ENCODE data around the gene HEG1.

HEG1 gene

GRCh38 chr3:125050488-125051090 is 5.2 kb downstream of the HEG1 start:
- DNase-seq (ENCODE audit: low spot score), result no peak

DNA sequence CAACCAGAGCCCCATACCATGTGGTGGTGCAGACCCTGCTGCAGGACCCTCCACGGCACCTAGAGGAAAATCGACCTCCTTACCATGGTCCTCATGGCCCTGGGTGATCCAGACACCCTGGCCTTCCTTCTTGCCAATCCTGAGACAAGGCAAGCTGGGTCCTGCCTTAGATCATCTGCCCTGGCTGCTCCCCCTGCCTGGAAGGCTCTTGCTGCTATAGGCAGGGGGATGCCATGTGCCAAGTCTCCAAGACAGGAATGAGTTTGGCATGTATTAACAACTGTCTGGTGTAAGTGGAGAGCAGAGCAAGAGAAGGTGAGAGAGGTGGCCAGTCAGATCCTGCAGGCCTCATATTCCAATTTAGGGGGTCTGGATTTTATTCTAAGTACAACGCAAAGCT is 7.5 kb downstream of the HEG1 start:
- DNase-seq (ENCODE audit: low spot score), result no peak

- DNase-seq (ENCODE audit: low spot score), result no peak
Observed at GRCh38 chr3:125045965-125046364, 9.8 kb downstream of the HEG1 start.

GRCh38 chr3:125045194-125045593 is 10.6 kb downstream of the HEG1 start:
- DNase-seq (ENCODE audit: low spot score), result no peak

- DNase-seq (ENCODE audit: low spot score), result no peak
Observed at GRCh38 chr3:125043599-125044151, 12.1 kb downstream of the HEG1 start.

DNA sequence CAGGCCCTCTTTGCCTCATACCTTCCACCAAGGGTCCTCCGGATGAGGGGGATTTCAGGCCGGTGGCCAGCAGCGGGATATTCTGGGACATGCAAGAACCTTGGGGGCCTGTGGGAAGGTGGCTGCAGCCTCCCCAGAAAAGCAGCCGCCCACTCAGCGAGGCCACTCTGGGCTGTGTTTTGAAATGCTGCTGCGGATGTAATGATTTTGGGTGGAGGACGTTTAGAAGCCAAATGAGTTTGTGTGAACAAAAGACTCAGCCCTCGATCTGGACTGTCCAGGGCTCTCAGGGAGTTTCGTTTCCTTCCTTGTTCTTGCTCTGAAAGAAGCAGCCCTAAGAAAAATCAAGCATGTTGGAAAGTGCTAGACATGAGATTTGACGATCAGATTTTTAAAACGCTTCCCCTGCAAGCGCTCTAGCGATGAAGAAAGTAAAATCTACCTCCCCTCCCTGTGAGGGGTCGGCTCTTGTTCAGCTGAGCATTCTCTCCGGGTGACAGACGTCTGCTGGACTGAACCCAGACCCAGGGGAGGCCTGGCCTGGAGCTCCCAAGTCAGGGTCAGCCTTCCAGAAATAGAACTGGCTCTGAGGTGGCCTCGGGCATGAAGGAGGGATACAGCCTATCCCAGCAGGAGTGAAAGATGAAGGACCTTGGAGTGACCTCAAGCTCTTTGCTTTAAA is 12.9 kb downstream of the HEG1 start:
- DNase-seq (ENCODE audit: low spot score), result no peak

GRCh38 chr3:125039131-125040100 is 16.4 kb downstream of the HEG1 start:
- no peak for DNase-seq (ENCODE audit: low spot score)

DNA sequence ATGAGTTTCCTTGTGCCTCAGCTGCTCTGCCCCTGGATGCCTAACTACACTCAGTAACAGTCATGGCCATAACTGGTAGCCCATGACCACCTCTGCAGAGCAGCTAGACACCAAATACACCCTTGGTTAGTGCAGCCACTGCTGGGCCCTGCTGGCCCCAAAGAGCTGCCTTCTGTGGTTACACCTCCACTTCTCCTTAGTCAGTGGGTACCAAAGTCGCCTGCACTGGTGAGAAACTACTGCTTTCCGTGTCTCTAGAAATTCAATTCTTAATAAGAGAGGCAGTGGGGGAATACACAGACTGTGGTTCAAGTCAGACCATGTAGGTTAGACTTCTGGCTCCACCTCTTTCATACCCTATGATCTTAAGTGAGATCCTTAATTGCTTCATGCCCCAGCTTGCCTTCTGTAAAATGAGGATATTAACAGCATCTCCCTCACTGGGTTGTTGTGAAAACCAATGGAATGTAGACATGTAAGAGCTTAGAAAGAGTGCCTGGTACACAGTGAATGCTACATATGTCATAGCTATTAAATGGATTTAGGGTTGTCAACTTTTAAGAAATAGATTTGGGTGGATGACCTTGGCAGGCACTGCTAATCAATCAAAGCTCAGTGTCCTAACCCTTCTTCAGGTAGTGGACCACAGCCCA is 18.2 kb downstream of the HEG1 start:
- no peak for DNase-seq (ENCODE audit: low spot score)

DNA sequence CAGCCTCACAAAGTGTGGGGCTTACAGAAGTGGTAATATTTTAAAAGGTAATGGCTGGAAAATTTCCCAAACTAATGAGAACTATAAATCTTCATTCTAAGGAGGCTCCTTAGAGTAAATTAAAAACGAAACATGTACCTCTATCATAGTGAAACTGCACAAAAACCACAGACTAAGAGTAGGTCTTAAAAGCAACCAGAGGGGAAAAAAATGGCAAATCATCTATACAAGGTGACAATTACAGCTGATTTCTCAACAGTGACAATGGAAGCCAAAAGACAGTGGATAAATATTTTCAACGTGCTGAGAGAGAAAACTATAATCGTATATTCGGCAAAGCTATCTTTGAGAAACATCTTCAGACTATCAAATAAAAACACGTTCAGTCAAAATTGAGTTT is 20.6 kb downstream of the HEG1 start:
- no peak for DNase-seq (ENCODE audit: low spot score)

- DNase-seq (ENCODE audit: low spot score), result no peak
Observed at GRCh38 chr3:125033616-125034015, 22.2 kb downstream of the HEG1 start.

- DNase-seq (ENCODE audit: low spot score), result no peak
Observed at GRCh38 chr3:125033135-125033534, 22.7 kb downstream of the HEG1 start.

DNA sequence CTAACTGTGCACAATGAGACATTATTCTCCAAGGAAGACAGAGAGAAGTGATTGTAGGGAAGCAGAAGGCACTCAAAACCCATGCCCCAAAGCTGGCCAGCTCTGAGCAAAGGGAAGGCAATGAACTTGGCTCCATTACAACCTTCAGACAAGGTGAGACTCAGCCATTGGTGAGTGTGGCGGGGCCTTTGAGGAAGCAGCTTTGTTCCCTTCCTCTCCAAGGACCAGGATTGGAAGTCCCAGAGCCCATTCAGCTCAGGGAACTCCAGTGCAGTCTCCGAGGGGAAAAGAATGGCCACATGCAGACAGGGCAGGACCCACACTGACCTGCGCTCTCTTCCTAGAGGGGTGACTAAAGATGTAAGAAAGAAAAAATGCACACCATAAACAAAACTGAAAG is 23.1 kb downstream of the HEG1 start:
- no peak for DNase-seq (ENCODE audit: low spot score)

- no peak for DNase-seq (ENCODE audit: low spot score)
Observed at GRCh38 chr3:125032100-125032643, 23.6 kb downstream of the HEG1 start.

- no peak for DNase-seq (ENCODE audit: low spot score)
Observed at GRCh38 chr3:125031544-125031943, 24.3 kb downstream of the HEG1 start.

DNA sequence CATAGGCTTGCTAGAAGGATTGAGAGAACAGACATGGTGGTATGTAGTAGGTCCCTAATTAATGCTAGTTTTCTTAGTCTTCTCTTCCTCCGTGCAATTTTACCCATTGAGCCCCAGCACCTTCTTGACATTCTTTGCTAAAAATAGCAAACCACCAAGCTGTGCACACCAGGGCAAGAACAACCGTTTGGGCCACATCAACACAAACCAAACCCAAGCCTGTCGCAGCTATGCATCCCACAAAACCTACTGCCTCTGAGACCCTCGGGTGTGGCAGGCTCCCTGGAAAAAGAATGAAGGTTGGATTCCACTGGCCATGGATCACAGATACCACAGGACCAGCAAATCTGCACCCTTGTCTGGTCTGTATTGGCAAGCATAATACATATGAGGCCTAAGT is 27.1 kb downstream of the HEG1 start:
- DNase-seq (ENCODE audit: low spot score), result no peak

GRCh38 chr3:125025642-125026041 is 30.2 kb downstream of the HEG1 start:
- DNase-seq (ENCODE audit: low spot score), result no peak

DNA sequence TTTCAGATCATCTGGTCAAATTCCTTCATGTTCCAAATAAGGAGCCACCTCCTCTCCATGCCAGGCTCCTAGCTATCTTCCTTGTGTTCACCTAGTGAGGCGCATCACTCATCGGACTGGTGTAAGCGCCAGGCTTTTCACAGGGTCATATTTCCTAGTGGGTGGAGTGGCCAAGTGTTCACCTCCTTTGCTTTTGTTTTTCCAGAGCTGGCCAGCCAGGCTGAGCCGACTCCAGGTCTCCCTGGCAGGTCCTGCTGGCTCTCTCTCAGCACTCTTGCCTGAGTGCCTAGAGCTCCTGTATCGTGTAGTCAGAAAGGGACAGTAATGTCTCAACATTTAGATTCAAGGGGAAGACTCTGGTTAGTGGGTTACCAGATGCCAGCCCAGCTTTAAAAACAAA is 31.0 kb downstream of the HEG1 start:
- no peak for DNase-seq (ENCODE audit: low spot score)

DNA sequence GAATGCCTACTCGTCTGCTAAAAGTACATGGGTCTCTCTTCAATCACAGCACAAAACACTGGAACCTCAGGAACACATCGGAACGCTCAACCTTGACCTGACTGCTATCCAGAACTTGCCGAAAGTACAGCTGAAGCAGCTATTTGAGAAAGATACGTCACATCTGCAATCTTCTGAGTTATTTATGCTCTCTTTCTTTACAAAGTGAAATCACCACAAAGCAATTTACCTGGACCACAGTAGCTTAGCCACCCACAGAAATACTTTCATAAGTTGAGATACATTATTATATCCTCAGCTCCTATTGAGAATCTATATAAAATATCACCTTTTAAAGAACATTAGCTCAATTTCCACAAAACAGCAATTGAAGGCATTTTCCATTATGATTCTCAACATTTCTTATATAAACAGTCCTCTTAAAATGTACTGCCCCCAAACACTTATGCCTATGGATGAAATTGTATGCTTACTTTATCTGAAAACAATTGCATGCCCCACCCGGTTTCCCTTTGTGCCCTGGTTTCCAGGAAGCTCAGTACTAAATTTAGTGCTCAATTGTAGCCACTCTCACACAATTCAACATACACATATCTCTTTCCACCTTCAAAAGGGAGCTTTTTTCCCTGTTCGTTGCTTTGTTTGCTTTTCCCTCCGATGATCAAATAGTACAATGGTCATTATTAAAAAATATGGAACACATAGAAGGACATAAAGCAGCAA is 31.8 kb downstream of the HEG1 start:
- DNase-seq (ENCODE audit: low spot score), result no peak

- no peak for DNase-seq (ENCODE audit: low spot score)
Observed at GRCh38 chr3:125022206-125022605, 33.6 kb downstream of the HEG1 start.

GRCh38 chr3:125019271-125019670 is 36.5 kb downstream of the HEG1 start:
- no peak for DNase-seq (ENCODE audit: low spot score)

GRCh38 chr3:125017406-125017805 is 38.4 kb downstream of the HEG1 start:
- DNase-seq (ENCODE audit: low spot score), result no peak
